ENCODE data around the gene RAB17.

RAB17 gene

GRCh38 chr2:237540823-237541222, 49.7 kb downstream of the RAB17 start:
- TF ChIP-seq CTCF (IDR thresholded peaks at IDR 0.05) = no peak
- Histone ChIP-seq H3K36me3 (ENCODE audit: control insufficient read depth, insufficient read depth, low read length) (no peaks in the 10 kb centered on the region), H2AFZ (no peak overlapping the region), H3K27me3 (ENCODE audit: control insufficient read depth, insufficient read depth, low read length) (no peaks in the 10 kb centered on the region), H3K9me3 (ENCODE audit: control insufficient read depth, low read length) (no peaks in the 10 kb centered on the region), H3K79me2 (no peaks in the 10 kb centered on the region), H3K9ac (no peak overlapping the region), H3K27ac (no peak overlapping the region), H3K4me2 (ENCODE audit: low read length) (no peak overlapping the region), H3K4me3 (ENCODE audit: low read depth, low read length) (no peak overlapping the region), H3K4me1 (no peaks in the 10 kb centered on the region)

- Histone ChIP-seq H3K27me3 (ENCODE audit: control insufficient read depth, insufficient read depth, low read length) (no peaks in the 10 kb centered on the region), H3K4me2 (ENCODE audit: low read length) (no peak overlapping the region), H2AFZ (no peak overlapping the region), H3K79me2 (no peaks in the 10 kb centered on the region), H3K27ac (no peak overlapping the region), H3K36me3 (ENCODE audit: control insufficient read depth, insufficient read depth, low read length) (no peaks in the 10 kb centered on the region), H3K9ac (no peak overlapping the region), H3K9me3 (ENCODE audit: control insufficient read depth, low read length) (no peaks in the 10 kb centered on the region), H3K4me3 (ENCODE audit: low read depth, low read length) (no peak overlapping the region), H3K4me1 (no peaks in the 10 kb centered on the region)
- no peak for TF ChIP-seq CTCF (IDR thresholded peaks at IDR 0.05)
These were observed 50.2 kb downstream of the RAB17 start for GRCh38 chr2:237540223-237540775.

- Histone ChIP-seq H3K79me2 (no peaks in the 10 kb centered on the region), H2AFZ (no peak overlapping the region), H3K4me1 (no peaks in the 10 kb centered on the region), H3K36me3 (ENCODE audit: control insufficient read depth, insufficient read depth, low read length) (no peaks in the 10 kb centered on the region), H3K4me2 (ENCODE audit: low read length) (no peak overlapping the region), H3K27ac (no peak overlapping the region), H3K9me3 (ENCODE audit: control insufficient read depth, low read length) (no peaks in the 10 kb centered on the region), H3K9ac (no peak overlapping the region), H3K4me3 (ENCODE audit: low read depth, low read length) (no peak overlapping the region), H3K27me3 (ENCODE audit: control insufficient read depth, insufficient read depth, low read length) (no peaks in the 10 kb centered on the region)
- no peak for TF ChIP-seq CTCF (IDR thresholded peaks at IDR 0.05)
These were observed 50.9 kb downstream of the RAB17 start for GRCh38 chr2:237539681-237540080.

- Histone ChIP-seq H3K4me1 (no peaks in the 10 kb centered on the region), H3K36me3 (ENCODE audit: control insufficient read depth, insufficient read depth, low read length) (no peaks in the 10 kb centered on the region), H3K27ac (no peak overlapping the region), H3K4me2 (ENCODE audit: low read length) (no peak overlapping the region), H3K79me2 (no peaks in the 10 kb centered on the region), H3K4me3 (ENCODE audit: low read depth, low read length) (no peak overlapping the region), H3K27me3 (ENCODE audit: control insufficient read depth, insufficient read depth, low read length) (no peaks in the 10 kb centered on the region), H3K9me3 (ENCODE audit: control insufficient read depth, low read length) (no peaks in the 10 kb centered on the region), H3K9ac (no peak overlapping the region), H2AFZ (no peak overlapping the region)
- TF ChIP-seq CTCF (IDR thresholded peaks at IDR 0.05) = no peak
These were observed 51.6 kb downstream of the RAB17 start for GRCh38 chr2:237538901-237539300.

- no peak for TF ChIP-seq CTCF (IDR thresholded peaks at IDR 0.05)
These were observed 52.4 kb downstream of the RAB17 start for GRCh38 chr2:237538001-237538720.

More at GRCh38 chr2:237538001-237538720, 52.4 kb downstream of the RAB17 start:
- Histone ChIP-seq H3K79me2 (no peaks in the 10 kb centered on the region), H2AFZ (no peak overlapping the region), H3K9me3 (ENCODE audit: control insufficient read depth, low read length) (no peaks in the 10 kb centered on the region), H3K27ac (no peak overlapping the region), H3K27me3 (ENCODE audit: control insufficient read depth, insufficient read depth, low read length) (no peaks in the 10 kb centered on the region), H3K4me2 (ENCODE audit: low read length) (no peak overlapping the region), H3K9ac (no peak overlapping the region), H3K4me1 (no peaks in the 10 kb centered on the region), H3K4me3 (ENCODE audit: low read depth, low read length) (no peak overlapping the region), H3K36me3 (ENCODE audit: control insufficient read depth, insufficient read depth, low read length) (no peaks in the 10 kb centered on the region)

All from parathyroid adenoma (tissue), 2 donors.